Measurements from ENCODE around the gene NBEAL2.
"Not testable (repeated sequence)": the region's sequence is repeated elsewhere in the genome, so short reads cannot be mapped to it uniquely, and the experiment has no call there.

Gene NBEAL2

DNA sequence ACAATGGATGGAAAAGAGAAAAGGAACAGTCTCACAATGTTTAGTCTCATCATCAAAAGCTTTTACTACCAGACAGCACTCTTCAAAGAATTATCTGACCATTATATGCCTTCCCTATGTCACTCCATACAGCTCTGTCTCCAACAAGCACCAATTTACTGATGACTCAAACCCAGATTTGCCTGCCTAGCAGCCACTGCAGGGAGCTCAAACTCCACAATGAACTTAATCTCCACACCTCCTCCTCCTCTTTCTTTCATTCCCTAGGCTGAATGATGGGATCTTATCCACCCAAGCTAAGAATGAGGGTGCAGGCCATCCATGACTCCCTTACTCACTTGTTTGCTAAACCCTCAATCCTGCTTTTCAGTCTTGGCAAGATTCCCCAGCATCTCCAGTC, 45.5 kb downstream of the NBEAL2 start:
- H3K27ac Mint-ChIP-seq: no peak overlapping the region
- no peak overlapping the region for H3K4me3 Mint-ChIP-seq
- peaks cover 46% of the 10 kb centered on the region for H3K36me3 Mint-ChIP-seq (ENCODE audit: low read depth)
- peaks cover 53% of the 10 kb centered on the region for H3K4me1 Mint-ChIP-seq (ENCODE audit: low read depth)
- DNase-seq: no peak
- H3K27me3 Mint-ChIP-seq: no peaks in the 10 kb centered on the region
- H3K9me3 Mint-ChIP-seq: no peaks in the 10 kb centered on the region

- not testable (repeated sequence) for H3K9me3 Mint-ChIP-seq, H3K4me3 Mint-ChIP-seq, H3K27me3 Mint-ChIP-seq, H3K27ac Mint-ChIP-seq, DNase-seq
- H3K4me1 Mint-ChIP-seq (ENCODE audit: low read depth): peaks cover 54% of the 10 kb centered on the region
- H3K36me3 Mint-ChIP-seq (ENCODE audit: low read depth): peaks cover 44% of the 10 kb centered on the region
Measured at GRCh38 chr3:47026432-47026831, 47.0 kb downstream of the NBEAL2 start.

DNA sequence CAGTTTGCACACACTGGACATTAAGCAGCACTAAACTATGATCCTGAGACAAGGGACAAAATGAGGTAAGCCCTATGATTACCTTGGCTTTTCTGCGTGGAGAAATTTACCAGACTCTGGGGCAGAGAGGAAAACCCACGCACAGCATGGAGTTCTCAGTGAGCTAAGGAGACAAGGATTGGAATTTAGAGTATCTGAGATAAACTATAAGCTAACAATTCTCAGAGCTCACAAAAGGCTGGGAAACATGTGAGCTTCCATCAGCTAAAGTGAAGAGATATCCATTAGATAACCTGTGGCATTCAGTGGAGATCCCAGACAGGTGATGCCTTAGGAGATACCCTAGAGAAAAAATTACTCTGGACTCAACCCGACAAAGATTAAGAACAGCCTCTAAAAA, 48.7 kb downstream of the NBEAL2 start:
- Mint-ChIP-seq H3K4me1 (ENCODE audit: low read depth) (peaks cover 61% of the 10 kb centered on the region), H3K27ac (no peak overlapping the region), H3K36me3 (ENCODE audit: low read depth) (peaks cover 54% of the 10 kb centered on the region), H3K4me3 (no peak overlapping the region), H3K27me3 (no peaks in the 10 kb centered on the region), H3K9me3 (no peaks in the 10 kb centered on the region)
- no peak for DNase-seq

- no peak for DNase-seq
- Mint-ChIP-seq H3K4me1 (ENCODE audit: low read depth) (peaks cover 63% of the 10 kb centered on the region), H3K9me3 (no peaks in the 10 kb centered on the region), H3K36me3 (ENCODE audit: low read depth) (peaks cover 56% of the 10 kb centered on the region), H3K4me3 (no peak overlapping the region), H3K27me3 (no peaks in the 10 kb centered on the region), H3K27ac (no peak overlapping the region)
Measured at GRCh38 chr3:47028667-47029066, 49.2 kb downstream of the NBEAL2 start.

DNA sequence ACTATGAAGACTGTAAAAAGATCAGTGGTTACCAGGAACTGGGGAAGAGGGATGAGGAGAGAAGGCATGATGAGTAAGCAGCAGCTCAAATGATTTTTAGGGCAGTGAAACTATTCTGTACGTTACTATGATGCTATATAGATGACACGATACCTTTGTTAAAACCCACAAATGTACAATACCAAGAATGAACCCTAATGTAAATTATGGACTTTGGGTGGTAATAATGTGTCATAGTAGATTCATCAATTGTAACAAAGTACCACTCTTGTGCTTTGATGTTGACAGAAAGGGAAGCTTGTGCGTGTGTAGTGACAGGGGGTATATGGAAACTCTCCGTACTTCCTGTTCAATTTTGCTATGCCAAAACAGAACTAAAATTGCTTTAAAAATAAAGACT, 51.6 kb downstream of the NBEAL2 start:
- Mint-ChIP-seq H3K4me1 (ENCODE audit: low read depth) (peaks cover 61% of the 10 kb centered on the region), H3K36me3 (ENCODE audit: low read depth) (peaks cover 74% of the 10 kb centered on the region), H3K27ac (peak overlapping the region; percentile 87), H3K4me3 (peak overlapping the region; percentile 56)
- H3K9me3 Mint-ChIP-seq, H3K27me3 Mint-ChIP-seq, DNase-seq: not testable (repeated sequence)

DNA sequence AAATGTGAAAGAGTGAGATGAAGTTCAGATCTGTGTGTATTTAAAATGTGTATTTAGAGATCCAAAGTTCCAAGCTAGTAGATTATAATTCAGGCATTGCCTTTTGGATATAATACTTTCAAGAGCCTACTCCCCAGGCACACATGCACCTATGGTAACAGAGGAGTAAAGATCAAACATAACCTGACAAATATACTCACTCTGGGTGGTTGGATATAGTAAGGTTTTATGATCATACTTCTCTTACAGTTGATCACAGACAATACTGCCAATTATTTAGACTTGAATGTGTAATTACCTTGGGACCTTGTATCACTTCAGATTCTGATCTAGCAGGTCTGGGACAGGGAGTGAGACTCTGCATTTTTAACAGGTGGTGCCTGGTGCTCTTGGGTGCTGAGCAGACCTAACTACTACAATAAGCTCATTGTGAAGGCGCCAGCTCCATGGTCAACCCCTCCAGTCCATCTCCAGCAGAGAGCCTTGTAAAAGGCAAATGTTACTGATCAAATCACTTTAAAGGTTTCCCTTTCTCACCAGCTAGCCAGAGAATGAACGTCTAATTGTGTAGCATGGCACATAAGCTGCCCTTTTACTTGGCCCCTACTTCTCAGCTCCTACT, 55.5 kb downstream of the NBEAL2 start:
- Mint-ChIP-seq H3K9me3 (peaks cover 5% of the 10 kb centered on the region), H3K27ac (peak overlapping the region; percentile 17), H3K4me1 (ENCODE audit: low read depth) (peaks cover 60% of the 10 kb centered on the region), H3K27me3 (no peaks in the 10 kb centered on the region), H3K36me3 (ENCODE audit: low read depth) (peaks cover 75% of the 10 kb centered on the region), H3K4me3 (no peak overlapping the region)
- no peak for DNase-seq

- peaks cover 5% of the 10 kb centered on the region for H3K9me3 Mint-ChIP-seq
- H3K27me3 Mint-ChIP-seq: no peaks in the 10 kb centered on the region
- H3K4me3 Mint-ChIP-seq: no peak overlapping the region
- no peak for DNase-seq
- peaks cover 78% of the 10 kb centered on the region for H3K36me3 Mint-ChIP-seq (ENCODE audit: low read depth)
- H3K4me1 Mint-ChIP-seq (ENCODE audit: low read depth): peaks cover 61% of the 10 kb centered on the region
- H3K27ac Mint-ChIP-seq: no peak overlapping the region
Measured at GRCh38 chr3:47035645-47036044, 56.2 kb downstream of the NBEAL2 start.

- peaks cover 5% of the 10 kb centered on the region for H3K9me3 Mint-ChIP-seq
- H3K27ac Mint-ChIP-seq: peak overlapping the region; percentile 33
- H3K4me3 Mint-ChIP-seq: no peak overlapping the region
- H3K4me1 Mint-ChIP-seq (ENCODE audit: low read depth): peaks cover 56% of the 10 kb centered on the region
- DNase-seq: no peak
- H3K36me3 Mint-ChIP-seq (ENCODE audit: low read depth): peaks cover 82% of the 10 kb centered on the region
- no peaks in the 10 kb centered on the region for H3K27me3 Mint-ChIP-seq
Measured at GRCh38 chr3:47036145-47036544, 56.7 kb downstream of the NBEAL2 start.

DNA sequence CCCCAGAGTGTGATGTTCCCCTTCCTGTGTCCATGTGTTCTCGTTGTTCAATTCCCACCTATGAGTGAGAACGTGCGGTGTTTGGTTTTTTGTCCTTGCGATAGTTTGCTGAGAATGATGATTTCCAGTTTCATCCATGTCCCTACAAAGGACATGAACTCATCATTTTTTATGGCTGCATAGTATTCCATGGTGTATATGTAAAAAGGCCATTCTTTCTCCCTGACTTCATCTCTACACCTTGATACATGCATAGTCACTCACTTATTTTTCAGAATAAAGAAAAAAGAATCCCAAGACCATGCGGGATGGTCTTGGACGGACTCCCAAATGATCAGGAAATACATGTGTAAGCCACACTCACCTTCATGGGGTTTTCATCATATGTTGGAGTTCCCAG, 57.8 kb downstream of the NBEAL2 start:
- not testable (repeated sequence) for H3K4me3 Mint-ChIP-seq, H3K9me3 Mint-ChIP-seq, DNase-seq, H3K27me3 Mint-ChIP-seq
- Mint-ChIP-seq H3K27ac (peak overlapping the region; percentile 88), H3K36me3 (ENCODE audit: low read depth) (peaks cover 85% of the 10 kb centered on the region), H3K4me1 (ENCODE audit: low read depth) (peaks cover 46% of the 10 kb centered on the region)

DNA sequence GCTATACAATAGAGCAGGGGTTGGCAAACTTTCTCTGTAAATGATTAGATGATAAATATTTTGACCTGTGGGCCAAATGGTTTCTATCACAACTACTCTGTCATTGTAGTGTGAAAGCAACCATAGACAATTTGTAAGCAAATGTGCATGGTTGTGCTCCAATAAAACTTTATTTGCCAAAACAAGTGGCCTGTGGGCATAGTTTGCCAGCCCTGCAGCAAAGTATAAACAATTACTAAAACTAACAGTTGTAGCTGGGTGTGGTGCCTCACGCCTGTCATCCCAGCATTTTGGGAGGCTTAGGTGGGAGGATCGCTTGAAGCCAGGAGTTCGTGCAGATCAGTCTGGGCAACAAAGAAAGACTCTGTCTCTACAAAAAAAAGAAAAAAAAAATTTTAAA, 61.6 kb downstream of the NBEAL2 start:
- no peak for DNase-seq
- Mint-ChIP-seq H3K4me3 (no peak overlapping the region), H3K4me1 (ENCODE audit: low read depth) (peaks cover 29% of the 10 kb centered on the region), H3K36me3 (ENCODE audit: low read depth) (peaks cover 81% of the 10 kb centered on the region), H3K9me3 (peaks cover 5% of the 10 kb centered on the region), H3K27me3 (no peaks in the 10 kb centered on the region), H3K27ac (no peak overlapping the region)

DNA sequence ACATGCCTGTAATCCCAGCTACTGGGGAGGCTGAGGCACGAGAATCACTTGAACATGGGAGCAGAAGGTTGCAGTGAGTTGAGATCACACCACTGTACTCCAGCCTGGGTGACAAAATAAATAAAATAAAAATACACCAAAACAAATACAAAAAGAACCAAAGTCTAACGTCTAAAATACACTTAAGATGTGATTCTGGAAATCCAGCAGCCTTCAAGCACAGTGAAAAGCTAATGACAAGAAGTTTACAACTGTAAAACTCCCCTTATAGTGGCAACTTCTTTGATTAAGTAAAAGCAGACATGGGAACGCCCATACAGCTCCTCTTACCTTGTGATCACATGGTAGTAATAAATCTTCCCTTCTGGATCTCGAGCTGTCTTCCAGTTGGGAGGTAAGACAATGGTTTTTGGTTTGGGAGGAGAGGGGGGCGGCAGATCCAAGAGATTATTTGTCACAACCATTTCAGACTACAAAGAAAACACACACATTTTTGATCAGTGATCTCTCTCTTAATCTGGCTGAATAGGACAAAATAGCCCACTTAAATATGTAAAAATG, 62.8 kb downstream of the NBEAL2 start:
- peaks cover 5% of the 10 kb centered on the region for H3K9me3 Mint-ChIP-seq
- peak overlapping the region; percentile 44 for H3K27ac Mint-ChIP-seq
- H3K36me3 Mint-ChIP-seq (ENCODE audit: low read depth): peaks cover 81% of the 10 kb centered on the region
- H3K27me3 Mint-ChIP-seq: no peaks in the 10 kb centered on the region
- DNase-seq: no peak
- peaks cover 33% of the 10 kb centered on the region for H3K4me1 Mint-ChIP-seq (ENCODE audit: low read depth)
- no peak overlapping the region for H3K4me3 Mint-ChIP-seq

DNA sequence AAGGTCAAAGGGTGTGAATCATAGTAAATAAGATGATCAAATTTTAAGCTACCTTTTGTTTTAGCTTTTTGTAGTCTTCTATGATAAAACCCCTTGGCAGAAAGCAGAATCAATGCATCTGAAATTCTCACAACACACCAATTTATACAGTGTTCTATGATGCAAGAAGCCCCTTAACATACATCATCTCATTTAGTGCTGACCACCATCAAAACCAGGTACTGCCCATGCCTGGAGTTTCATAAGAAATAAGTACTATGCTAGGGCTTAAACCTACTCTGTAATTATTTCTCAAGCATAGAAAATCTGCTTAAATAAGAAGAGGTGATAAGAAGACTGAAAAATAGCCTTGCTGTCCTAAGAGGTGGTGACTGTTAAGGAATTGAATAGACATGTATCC, 67.6 kb downstream of the NBEAL2 start:
- H3K27ac Mint-ChIP-seq: peak overlapping the region; percentile 70
- no peak overlapping the region for H3K4me3 Mint-ChIP-seq
- H3K9me3 Mint-ChIP-seq: no peaks in the 10 kb centered on the region
- no peaks in the 10 kb centered on the region for H3K27me3 Mint-ChIP-seq
- H3K36me3 Mint-ChIP-seq (ENCODE audit: low read depth): peaks cover 59% of the 10 kb centered on the region
- DNase-seq: no peak
- H3K4me1 Mint-ChIP-seq (ENCODE audit: low read depth): peaks cover 22% of the 10 kb centered on the region

DNA sequence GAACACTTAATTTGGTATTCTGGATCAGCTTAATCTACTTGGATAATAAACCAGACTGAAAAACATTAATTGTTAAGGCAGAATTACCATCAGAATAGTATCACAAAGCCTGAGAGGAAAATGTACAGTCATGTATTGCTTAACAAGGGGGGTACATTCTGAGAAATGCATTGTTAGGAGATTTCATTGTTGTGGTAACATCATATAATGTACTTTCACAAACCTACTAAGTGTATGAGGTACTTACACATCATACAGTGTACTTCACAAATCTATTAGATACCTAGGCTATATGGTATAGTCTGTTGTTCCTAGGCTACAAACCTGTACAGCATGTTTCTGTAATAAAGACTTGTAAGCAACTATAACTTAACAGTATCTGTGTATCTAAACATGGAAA, 68.2 kb downstream of the NBEAL2 start:
- peaks cover 55% of the 10 kb centered on the region for H3K36me3 Mint-ChIP-seq (ENCODE audit: low read depth)
- H3K27me3 Mint-ChIP-seq: no peaks in the 10 kb centered on the region
- H3K27ac Mint-ChIP-seq: peak overlapping the region; percentile 70
- H3K4me1 Mint-ChIP-seq (ENCODE audit: low read depth): peaks cover 22% of the 10 kb centered on the region
- H3K9me3 Mint-ChIP-seq: no peaks in the 10 kb centered on the region
- no peak overlapping the region for H3K4me3 Mint-ChIP-seq
- DNase-seq: no peak

- Mint-ChIP-seq H3K27me3 (no peaks in the 10 kb centered on the region), H3K27ac (no peak overlapping the region), H3K36me3 (ENCODE audit: low read depth) (peaks cover 67% of the 10 kb centered on the region), H3K4me1 (ENCODE audit: low read depth) (peaks cover 47% of the 10 kb centered on the region), H3K4me3 (no peak overlapping the region), H3K9me3 (no peaks in the 10 kb centered on the region)
- no peak for DNase-seq
Measured at GRCh38 chr3:47054412-47054811, 74.9 kb downstream of the NBEAL2 start.

DNA sequence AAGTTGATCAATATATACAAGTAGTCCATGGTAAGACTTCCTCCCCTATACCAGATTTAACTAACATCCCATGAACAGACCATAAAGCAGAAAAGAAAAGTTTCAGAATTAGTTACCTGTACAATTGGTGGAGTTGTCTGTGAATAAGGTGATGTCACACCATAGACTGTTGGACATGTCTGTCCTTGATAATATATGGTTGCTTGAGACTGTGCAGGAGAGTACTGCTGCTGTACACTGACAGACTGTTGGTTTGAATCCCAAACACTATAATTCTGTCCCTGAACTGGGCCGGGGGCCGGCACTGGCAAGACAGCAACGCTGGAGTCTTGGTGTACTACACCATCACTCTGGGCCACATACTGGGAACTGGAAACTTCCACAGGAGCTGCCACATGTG, 77.2 kb downstream of the NBEAL2 start:
- DNase-seq: no peak
- H3K27me3 Mint-ChIP-seq: no peaks in the 10 kb centered on the region
- H3K4me3 Mint-ChIP-seq: no peak overlapping the region
- peak overlapping the region; percentile 77 for H3K27ac Mint-ChIP-seq
- no peaks in the 10 kb centered on the region for H3K9me3 Mint-ChIP-seq
- peaks cover 50% of the 10 kb centered on the region for H3K4me1 Mint-ChIP-seq (ENCODE audit: low read depth)
- H3K36me3 Mint-ChIP-seq (ENCODE audit: low read depth): peaks cover 76% of the 10 kb centered on the region

Data from activated T-cell treated with anti-CD3 and anti-CD28 coated beads, Interleukin-2, amount 50 U/mL, for 24 hours (primary cell).